A549 (cell line): ENCODE measurements around the gene ABCA2.

Experiments used
- CTCF ChIP-seq: fragments of >200 bp; sonication (Bioruptor Twin); formaldehyde crosslinking; IDR thresholded peaks from 3 replicates; pipeline ENCODE4 v1.5.1; 2016
- ESRRA ChIP-seq: fragments of 150-350 bp; IDR thresholded peaks from 2 replicates; pipeline ENCODE4 v1.6.1; 2014; ENCODE audit warnings: mild to moderate bottlenecking, low read length, borderline replicate concordance
- NR3C1 ChIP-seq: fragments of >200 bp; sonication (Bioruptor Twin); formaldehyde crosslinking; IDR thresholded peaks from 3 replicates; pipeline ENCODE4 v1.6.1; 2017
- TFCP2L1 ChIP-seq: fragments of 250-450 bp; sonication (Bioruptor Pico); IDR thresholded peaks from 2 replicates; pipeline ENCODE4 v1.5.0; 2021; ENCODE audit warnings: mild to moderate bottlenecking
- ZFP36 ChIP-seq: fragments of 450-650 bp; IDR thresholded peaks from 2 replicates; pipeline ENCODE4 v1.6.1; 2014; ENCODE audit warnings: borderline replicate concordance; ENCODE audit not compliant: partially characterized antibody
- TF ChIP-seq, protein P1 (sequence below): fragments of 200-600 bp; sonication (generic); IDR thresholded peaks from 2 replicates; pipeline ENCODE4 v1.6.1; 2016; ENCODE audit warnings: antibody characterized with exemption, mild to moderate bottlenecking, moderate library complexity
- TF ChIP-seq, protein P2 (sequence below): IDR thresholded peaks from 2 replicates; pipeline ENCODE4 v1.6.1; 2012

DNA sequence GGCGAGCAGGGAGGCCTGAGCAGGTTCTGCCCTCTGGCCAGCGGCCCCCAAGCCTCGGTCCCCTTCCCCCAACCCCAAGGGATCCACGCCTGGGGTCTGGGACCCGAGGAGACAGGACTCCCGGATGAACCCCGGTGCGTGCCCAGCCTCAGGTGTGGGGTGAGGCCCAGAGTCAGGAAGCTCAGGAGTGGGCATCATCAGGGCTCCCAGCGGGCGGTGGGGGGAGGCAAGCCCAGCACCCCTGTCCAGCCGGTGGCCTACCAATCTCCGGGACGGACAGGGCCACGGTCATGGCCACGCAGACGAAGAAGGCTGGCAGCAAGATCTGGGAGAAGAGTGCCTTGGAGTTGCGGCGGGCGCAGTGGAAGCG, 14.5 kb downstream of the ABCA2 start:
- TF ChIP-seq, protein P1, sequence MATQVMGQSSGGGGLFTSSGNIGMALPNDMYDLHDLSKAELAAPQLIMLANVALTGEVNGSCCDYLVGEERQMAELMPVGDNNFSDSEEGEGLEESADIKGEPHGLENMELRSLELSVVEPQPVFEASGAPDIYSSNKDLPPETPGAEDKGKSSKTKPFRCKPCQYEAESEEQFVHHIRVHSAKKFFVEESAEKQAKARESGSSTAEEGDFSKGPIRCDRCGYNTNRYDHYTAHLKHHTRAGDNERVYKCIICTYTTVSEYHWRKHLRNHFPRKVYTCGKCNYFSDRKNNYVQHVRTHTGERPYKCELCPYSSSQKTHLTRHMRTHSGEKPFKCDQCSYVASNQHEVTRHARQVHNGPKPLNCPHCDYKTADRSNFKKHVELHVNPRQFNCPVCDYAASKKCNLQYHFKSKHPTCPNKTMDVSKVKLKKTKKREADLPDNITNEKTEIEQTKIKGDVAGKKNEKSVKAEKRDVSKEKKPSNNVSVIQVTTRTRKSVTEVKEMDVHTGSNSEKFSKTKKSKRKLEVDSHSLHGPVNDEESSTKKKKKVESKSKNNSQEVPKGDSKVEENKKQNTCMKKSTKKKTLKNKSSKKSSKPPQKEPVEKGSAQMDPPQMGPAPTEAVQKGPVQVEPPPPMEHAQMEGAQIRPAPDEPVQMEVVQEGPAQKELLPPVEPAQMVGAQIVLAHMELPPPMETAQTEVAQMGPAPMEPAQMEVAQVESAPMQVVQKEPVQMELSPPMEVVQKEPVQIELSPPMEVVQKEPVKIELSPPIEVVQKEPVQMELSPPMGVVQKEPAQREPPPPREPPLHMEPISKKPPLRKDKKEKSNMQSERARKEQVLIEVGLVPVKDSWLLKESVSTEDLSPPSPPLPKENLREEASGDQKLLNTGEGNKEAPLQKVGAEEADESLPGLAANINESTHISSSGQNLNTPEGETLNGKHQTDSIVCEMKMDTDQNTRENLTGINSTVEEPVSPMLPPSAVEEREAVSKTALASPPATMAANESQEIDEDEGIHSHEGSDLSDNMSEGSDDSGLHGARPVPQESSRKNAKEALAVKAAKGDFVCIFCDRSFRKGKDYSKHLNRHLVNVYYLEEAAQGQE, result no peak
- TF ChIP-seq, protein P2, sequence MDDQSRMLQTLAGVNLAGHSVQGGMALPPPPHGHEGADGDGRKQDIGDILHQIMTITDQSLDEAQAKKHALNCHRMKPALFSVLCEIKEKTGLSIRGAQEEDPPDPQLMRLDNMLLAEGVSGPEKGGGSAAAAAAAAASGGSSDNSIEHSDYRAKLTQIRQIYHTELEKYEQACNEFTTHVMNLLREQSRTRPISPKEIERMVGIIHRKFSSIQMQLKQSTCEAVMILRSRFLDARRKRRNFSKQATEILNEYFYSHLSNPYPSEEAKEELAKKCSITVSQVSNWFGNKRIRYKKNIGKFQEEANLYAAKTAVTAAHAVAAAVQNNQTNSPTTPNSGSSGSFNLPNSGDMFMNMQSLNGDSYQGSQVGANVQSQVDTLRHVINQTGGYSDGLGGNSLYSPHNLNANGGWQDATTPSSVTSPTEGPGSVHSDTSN, result no peak
- no peak for TF ChIP-seq ZFP36
- TF ChIP-seq CTCF, result no peak
- no peak for TF ChIP-seq NR3C1
- TF ChIP-seq TFCP2L1 (CRISPR knock-in tag), result no peak
- TF ChIP-seq ESRRA, result no peak
